A549 (cell line): ENCODE measurements around the gene DSCAM.

ENCODE experiments used
- MAFK ChIP-seq: fragments of 450-650 bp; IDR thresholded peaks from 2 replicates; pipeline ENCODE4 v1.6.1; 2014; ENCODE audit not compliant: partially characterized antibody
- MYC ChIP-seq: IDR thresholded peaks from 2 replicates; pipeline ENCODE4 v1.6.1; 2012; ENCODE audit warnings: mild to moderate bottlenecking, inconsistent platforms, low read length, improper control_type of control experiment, borderline replicate concordance
- RAD21 ChIP-seq, 2 experiments: fragments of >200 bp in 1 of 2; sonication (Bioruptor Twin) in 1 of 2; formaldehyde crosslinking in 1 of 2; IDR thresholded peaks in 1 of 2; conservative IDR thresholded peaks in 1 of 2; 2 replicates in 1 of 2; 3 replicates in 1 of 2; pipeline ENCODE4 v1.6.1; 2012 to 2018; ENCODE audit warnings: inconsistent platforms in 1 of 2
- TF ChIP-seq, protein P1 (sequence below): fragments of >200 bp; sonication (Bioruptor Twin); formaldehyde crosslinking; IDR thresholded peaks from 3 replicates; pipeline ENCODE4 v1.5.1; 2016

DNA sequence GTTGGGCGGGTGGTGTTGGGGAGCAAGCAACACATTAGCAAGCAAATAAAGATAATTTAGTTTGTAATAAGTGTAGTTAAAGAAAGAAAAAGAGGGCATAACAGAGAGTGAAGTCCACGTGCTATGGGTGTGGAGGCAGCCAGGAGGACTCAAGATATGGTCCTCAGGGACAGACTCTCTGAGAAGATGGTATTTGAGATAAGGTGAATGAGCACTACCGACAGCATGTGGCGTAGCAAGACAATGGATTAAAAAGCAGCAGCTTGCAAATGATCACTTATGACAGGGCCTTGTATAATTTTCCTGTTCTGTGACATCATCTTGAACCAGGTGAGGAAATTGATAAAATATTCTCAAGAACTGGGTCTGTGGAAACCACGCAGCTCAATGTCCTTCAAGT lies 491.9 kb downstream of the DSCAM start:
- TF ChIP-seq, protein P1, sequence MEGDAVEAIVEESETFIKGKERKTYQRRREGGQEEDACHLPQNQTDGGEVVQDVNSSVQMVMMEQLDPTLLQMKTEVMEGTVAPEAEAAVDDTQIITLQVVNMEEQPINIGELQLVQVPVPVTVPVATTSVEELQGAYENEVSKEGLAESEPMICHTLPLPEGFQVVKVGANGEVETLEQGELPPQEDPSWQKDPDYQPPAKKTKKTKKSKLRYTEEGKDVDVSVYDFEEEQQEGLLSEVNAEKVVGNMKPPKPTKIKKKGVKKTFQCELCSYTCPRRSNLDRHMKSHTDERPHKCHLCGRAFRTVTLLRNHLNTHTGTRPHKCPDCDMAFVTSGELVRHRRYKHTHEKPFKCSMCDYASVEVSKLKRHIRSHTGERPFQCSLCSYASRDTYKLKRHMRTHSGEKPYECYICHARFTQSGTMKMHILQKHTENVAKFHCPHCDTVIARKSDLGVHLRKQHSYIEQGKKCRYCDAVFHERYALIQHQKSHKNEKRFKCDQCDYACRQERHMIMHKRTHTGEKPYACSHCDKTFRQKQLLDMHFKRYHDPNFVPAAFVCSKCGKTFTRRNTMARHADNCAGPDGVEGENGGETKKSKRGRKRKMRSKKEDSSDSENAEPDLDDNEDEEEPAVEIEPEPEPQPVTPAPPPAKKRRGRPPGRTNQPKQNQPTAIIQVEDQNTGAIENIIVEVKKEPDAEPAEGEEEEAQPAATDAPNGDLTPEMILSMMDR: no peak
- TF ChIP-seq RAD21 (conservative IDR thresholded peaks at IDR 0.05 in 1 of 2, IDR thresholded peaks at IDR 0.05 in 1 of 2) (no peak), MAFK (no peak), MYC (no peak)
